Choroid plexus epithelial cell (primary cell): ENCODE results near the gene BNIP2.
"Not testable (repeated sequence)": the region's sequence is repeated elsewhere in the genome, so short reads cannot be mapped to it uniquely, and the experiment has no call there.

Source experiments
- DNase-seq: peaks from one replicate; pipeline ENCODE4 v3.0.0-alpha.2; 2010; ENCODE audit warnings: low read depth
- H3K4me3 ChIP-seq: 2 replicates; pipeline ENCODE4 v1.5.1; 2011; ENCODE audit warnings: low read depth, mild to moderate bottlenecking, control low read depth, low read length, moderate library complexity
- TF ChIP-seq, protein P1 (sequence below): conservative IDR thresholded peaks from 2 replicates; pipeline ENCODE4 v1.5.1; 2011; ENCODE audit warnings: low read depth, mild to moderate bottlenecking, control low read depth, inconsistent platforms, low read length, moderate library complexity

The BNIP2 gene

DNA sequence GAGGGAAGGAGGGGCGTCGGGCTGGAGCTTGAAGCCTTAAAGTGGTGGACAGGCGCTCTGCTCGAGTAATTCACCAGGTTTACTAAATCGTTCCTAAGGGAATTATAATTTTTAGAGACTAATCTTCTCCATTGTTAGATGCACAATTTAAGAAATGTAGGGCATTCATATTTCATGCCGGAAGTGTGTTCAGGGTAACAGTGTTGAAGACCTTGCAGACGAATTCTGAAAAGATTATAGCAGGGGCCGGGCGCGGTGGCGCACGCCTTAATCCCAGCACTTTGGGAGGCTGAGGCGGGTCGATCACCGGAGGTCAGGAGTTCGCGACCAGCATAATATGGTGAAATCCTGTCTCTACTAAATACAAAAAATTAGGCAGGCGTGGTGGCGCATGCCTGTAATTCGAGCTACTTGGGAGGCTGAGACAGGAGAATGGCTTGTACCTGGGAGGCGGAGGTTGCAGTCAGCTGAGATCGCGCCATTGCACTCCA, 31.4 kb downstream of the BNIP2 start:
- peak overlapping the region; percentile 88 for H3K4me3 ChIP-seq
- TF ChIP-seq, protein P1, sequence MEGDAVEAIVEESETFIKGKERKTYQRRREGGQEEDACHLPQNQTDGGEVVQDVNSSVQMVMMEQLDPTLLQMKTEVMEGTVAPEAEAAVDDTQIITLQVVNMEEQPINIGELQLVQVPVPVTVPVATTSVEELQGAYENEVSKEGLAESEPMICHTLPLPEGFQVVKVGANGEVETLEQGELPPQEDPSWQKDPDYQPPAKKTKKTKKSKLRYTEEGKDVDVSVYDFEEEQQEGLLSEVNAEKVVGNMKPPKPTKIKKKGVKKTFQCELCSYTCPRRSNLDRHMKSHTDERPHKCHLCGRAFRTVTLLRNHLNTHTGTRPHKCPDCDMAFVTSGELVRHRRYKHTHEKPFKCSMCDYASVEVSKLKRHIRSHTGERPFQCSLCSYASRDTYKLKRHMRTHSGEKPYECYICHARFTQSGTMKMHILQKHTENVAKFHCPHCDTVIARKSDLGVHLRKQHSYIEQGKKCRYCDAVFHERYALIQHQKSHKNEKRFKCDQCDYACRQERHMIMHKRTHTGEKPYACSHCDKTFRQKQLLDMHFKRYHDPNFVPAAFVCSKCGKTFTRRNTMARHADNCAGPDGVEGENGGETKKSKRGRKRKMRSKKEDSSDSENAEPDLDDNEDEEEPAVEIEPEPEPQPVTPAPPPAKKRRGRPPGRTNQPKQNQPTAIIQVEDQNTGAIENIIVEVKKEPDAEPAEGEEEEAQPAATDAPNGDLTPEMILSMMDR: no peak
- DNase-seq: no peak

DNA sequence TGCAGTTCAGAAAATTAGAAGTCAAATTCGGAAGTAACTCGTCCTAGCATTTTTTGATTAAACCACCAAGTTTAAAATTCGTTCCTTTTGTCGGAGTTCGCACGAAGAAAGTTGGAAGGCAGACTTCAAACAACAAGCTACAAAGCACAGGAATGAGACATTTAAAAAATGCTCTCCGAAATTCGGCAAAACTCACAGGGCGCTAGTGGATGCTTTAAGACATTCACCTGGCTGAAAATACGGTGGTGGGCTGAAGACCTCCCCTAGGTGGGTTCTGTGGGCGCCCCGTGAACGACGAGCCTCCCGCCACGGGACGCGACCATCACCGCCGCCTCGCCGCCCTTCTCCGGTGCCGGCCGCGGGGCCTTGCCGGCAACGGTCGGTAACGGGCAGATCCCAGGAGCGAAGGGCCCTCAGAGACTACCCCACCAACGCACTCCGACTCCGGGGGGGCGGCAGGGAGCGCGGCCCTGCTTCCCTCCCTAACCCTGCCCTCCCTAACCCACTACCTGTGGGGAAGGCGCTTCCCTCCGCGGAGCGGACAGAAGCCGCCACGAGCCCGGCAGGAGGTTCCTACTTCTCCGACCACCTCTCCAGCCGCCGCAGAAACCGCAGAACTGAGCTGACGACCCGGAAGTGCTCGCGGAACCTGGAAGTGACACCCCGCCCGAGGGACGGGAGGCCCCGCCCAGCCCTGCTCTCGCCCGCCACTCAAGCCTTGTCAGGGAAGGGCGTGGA, 32.1 kb downstream of the BNIP2 start, which contains the start of gene GTF2A2:
GTF2A2 (minus strand) TSS at position 619 of the 738 bp plus-strand sequence. CDS start 5,238 bp downstream, outside the sequence.
- peak; percentile 96 for DNase-seq
- TF ChIP-seq, protein P1: no peak
- H3K4me3 ChIP-seq: peak within 1 kb of the TSS; percentile 88

DNA sequence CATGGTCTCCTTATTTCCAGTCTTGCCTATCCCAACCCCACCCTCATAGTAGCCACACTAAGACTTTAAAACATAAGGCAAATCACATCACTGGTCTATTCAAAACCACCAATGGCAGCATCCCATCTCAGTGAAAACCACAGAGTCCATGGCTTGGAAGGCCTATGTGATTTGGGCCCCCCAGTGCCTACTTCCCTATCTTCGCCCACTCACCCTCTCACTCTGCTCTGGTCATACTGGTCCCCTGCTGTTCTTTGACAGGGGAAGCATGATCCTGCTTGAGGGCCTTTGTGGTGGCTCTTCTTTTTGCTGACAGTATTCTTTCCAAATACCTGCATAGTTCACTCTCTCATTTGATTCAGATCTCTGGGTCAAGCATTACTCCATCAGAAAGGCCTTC, 35.1 kb downstream of the BNIP2 start:
- H3K4me3 ChIP-seq: no peak overlapping the region
- TF ChIP-seq, protein P1: no peak
- no peak for DNase-seq

DNA sequence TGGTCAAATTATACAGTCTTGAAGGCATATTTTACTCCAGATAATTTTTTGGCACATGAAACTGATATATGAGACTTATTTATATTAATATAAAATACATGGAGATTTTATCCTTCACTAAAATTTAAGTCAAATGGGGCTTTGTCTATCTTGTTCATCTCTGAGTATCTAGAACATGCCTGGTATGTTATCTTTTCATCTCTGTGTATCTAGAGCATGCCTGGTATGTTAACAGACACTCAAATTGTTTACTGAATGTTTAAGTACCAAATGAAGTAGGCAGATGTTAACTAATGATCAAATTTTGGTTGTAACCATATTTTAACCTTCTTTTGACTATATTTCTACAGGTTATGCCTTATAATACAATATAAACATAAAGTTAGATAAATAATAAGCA, 39.5 kb downstream of the BNIP2 start:
- no peak overlapping the region for H3K4me3 ChIP-seq
- TF ChIP-seq, protein P1: no peak
- DNase-seq: peak; percentile 18

GRCh38 chr15:59647085-59647484, 42.0 kb downstream of the BNIP2 start:
- no peak overlapping the region for H3K4me3 ChIP-seq
- TF ChIP-seq, protein P1: no peak
- DNase-seq: no peak

- DNase-seq: no peak
- TF ChIP-seq, protein P1: no peak
- H3K4me3 ChIP-seq: no peak overlapping the region
Measured at GRCh38 chr15:59646277-59646676, 42.8 kb downstream of the BNIP2 start.

- DNase-seq, H3K4me3 ChIP-seq: not testable (repeated sequence)
Measured at GRCh38 chr15:59645812-59646211, 43.3 kb downstream of the BNIP2 start.
